Upper lobe of left lung (tissue), 4 donors: ENCODE measurements around the gene LTA4H.

ENCODE experiments used
- CTCF ChIP-seq, 6 experiments: fragments of 450-650 bp in 4 of 6; fragments of 200-600 bp in 2 of 6; sonication (generic) in 2 of 6; IDR thresholded peaks; one replicate each; pipeline ENCODE4 v1.5.1; 2016 to 2019; ENCODE audit warnings: antibody characterized with exemption in 6 of 6
- EP300 ChIP-seq, 4 donors: sonication (generic); formaldehyde crosslinking; IDR thresholded peaks; one replicate each; pipeline ENCODE4 v1.5.1; 2017; ENCODE audit warnings: antibody characterized with exemption in 4 of 4, control low read depth in 2 of 4
- POLR2A ChIP-seq, 4 donors: fragments of 450-650 bp; IDR thresholded peaks; one replicate each; pipeline ENCODE4 v1.5.1; 2016 to 2017; ENCODE audit warnings: antibody characterized with exemption in 4 of 4, mild to moderate bottlenecking in 2 of 4
- POLR2AphosphoS5 ChIP-seq, 2 donors: sonication (generic); formaldehyde crosslinking; IDR thresholded peaks; one replicate each; pipeline ENCODE4 v1.5.1; 2017; ENCODE audit warnings: antibody characterized with exemption in 2 of 2

GRCh38 chr12:96041181-96041580, 5.8 kb upstream of the LTA4H start:
- TF ChIP-seq POLR2AphosphoS5 (IDR thresholded peaks at IDR 0.05) (no peak), CTCF (IDR thresholded peaks at IDR 0.05) (no peak), POLR2A (IDR thresholded peaks at IDR 0.05) (no peak), EP300 (IDR thresholded peaks at IDR 0.05) (no peak)
